Ovary (tissue), 9 donors: ENCODE results near the gene STARD7. TPM values are rescaled to one million over a fixed set of nuclear protein-coding genes. Genes with fewer than 3 reads are reported as not detected.
A peak's percentile ranks its signal among the peaks of the same experiment; 100 is the strongest.

ENCODE experiments used
- DNase-seq, 5 donors: peaks; one replicate each; pipeline ENCODE4 v3.0.0-alpha.2; 2019 to 2020
- H3K27ac ChIP-seq, 2 donors: fragments of 200-600 bp; one replicate each; pipeline versions ENCODE4 v1.5.1 to v1.8.0; 2019 to 2022
- H3K27me3 ChIP-seq: fragments of 200-600 bp; one replicate; pipeline ENCODE4 v1.8.0; 2022
- H3K36me3 ChIP-seq: fragments of 200-600 bp; sonication (generic); one replicate; pipeline ENCODE4 v1.5.1; 2019
- H3K4me1 ChIP-seq: one replicate; pipeline ENCODE4 v1.8.1; 2013; ENCODE audit warnings: mild to moderate bottlenecking, moderate library complexity; ENCODE audit not compliant: insufficient read depth
- H3K4me3 ChIP-seq: fragments of 200-600 bp; sonication (generic); one replicate; pipeline ENCODE4 v1.5.1; 2017
- H3K9me3 ChIP-seq, 2 donors: fragments of 200-600 bp in 1 of 2; sonication (generic) in 1 of 2; one replicate each; pipeline versions ENCODE4 v1.5.1 to v1.8.1; 2013 to 2019; ENCODE audit warnings: mild to moderate bottlenecking in 1 of 2, moderate library complexity in 1 of 2
- EP300 ChIP-seq: sonication (generic); formaldehyde crosslinking; IDR thresholded peaks from one replicate; pipeline ENCODE4 v1.6.1; 2017; ENCODE audit warnings: antibody characterized with exemption
- POLR2A ChIP-seq: fragments of 450-650 bp; IDR thresholded peaks from one replicate; pipeline ENCODE4 v1.6.1; 2017; ENCODE audit warnings: antibody characterized with exemption, mild to moderate bottlenecking, moderate library complexity
- WGBS, 3 donors: extraction: QIAGEN DNeasy Blood & Tissue Kit in 1 of 3; methylation state at CpG; one replicate each; pipeline versions ENCODE4 v1.1.5 to v1.1.7; 2013 to 2017; 5-methylcytosine and 5-hydroxymethylcytosine counted together
- intact Hi-C, 4 donors: fragments of 100-400 bp; cut with DNase I; formaldehyde crosslinking; loops; one replicate each; pipeline versions ENCODE4 v1.11.0 to v1.15.1; 2022 to 2023
- polyA plus RNA-seq, 2 donors: library from polyadenylated mRNA; stranded (reverse); fragments of 200-250 nt in 1 of 2; fragments of 350-450 nt in 1 of 2; fragmentation: Illumina TruSeq in 1 of 2; extraction: RNeasy Lipid Tissue Mini Kit (QIAGEN cat#74804) in 1 of 2; gene quantifications; one replicate each; pipeline ENCODE4 v1.2.3, GENCODE V29; 2013 to 2014
- total RNA-seq, 7 donors: library from RNA; depleted of rRNA in 2 of 7; stranded (reverse); fragments of >200 nt in 2 of 7; fragmentation: NEBNext Ultra II Directional in 3 of 7; extraction: Animal tissue kit (Norgen Biotek cat#: 25700) in 3 of 7; gene quantifications; one replicate each; pipeline versions ENCODE4 v1.1.0 to v1.2.4, GENCODE V29; 2016 to 2023
- TF ChIP-seq, protein P1 (sequence below), 3 donors: fragments of 450-650 bp in 2 of 3; fragments of 200-600 bp in 1 of 3; IDR thresholded peaks; one replicate each; pipeline versions ENCODE4 v1.5.1 to v1.8.0; 2016 to 2022; ENCODE audit warnings: antibody characterized with exemption in 3 of 3, mild to moderate bottlenecking in 1 of 3
- donor health status: DM: no; HTN: no; CAD: no; lungs with moderate emphysema.
- donor health status: DM: no; HTN: no; CAD: no.
- donor health status: Bipolar disorder and iron deficiency.
- donor health status: DM: yes; HTN: yes; CAD: no.
- donor health status: DM: no; HTN: no; CAD: no.
- donor health status: DM: yes; HTN: yes; CAD: no.

STARD7 gene
- total and polyA plus RNA-seq, 9 donors: 32.7 to 90.9 (median 73.8) TPM

GRCh38 chr2:96138179-96139145, 70.2 kb downstream of the STARD7 start, which contains the start of gene ASTL:
Gene ASTL (minus strand): TSS chr2:96138502. CDS start chr2:96138436, 66 bp downstream.
- intact Hi-C loops: loop anchor here in 3 of 4 donors (5.0 to 10.0 kb wide), 2 partner anchors 366 to 369 kb away; partner anchors contain the start of gene NEURL3 (in 3 of the 3)
- WGBS, 3 donors: 13 to 19% (median 19%) methylated on average over 17 of the region's 17 CpGs
- no peak within 1 kb of the TSS for H3K4me3 ChIP-seq

GRCh38 chr2:96137321-96138178, 71.1 kb downstream of the STARD7 start:
- no peaks in the 10 kb centered on the region for H3K36me3 ChIP-seq
- H3K9me3 ChIP-seq: no peaks in the 10 kb centered on the region
- TF ChIP-seq EP300: no peak
- TF ChIP-seq POLR2A: no peak
- TF ChIP-seq, protein P1, sequence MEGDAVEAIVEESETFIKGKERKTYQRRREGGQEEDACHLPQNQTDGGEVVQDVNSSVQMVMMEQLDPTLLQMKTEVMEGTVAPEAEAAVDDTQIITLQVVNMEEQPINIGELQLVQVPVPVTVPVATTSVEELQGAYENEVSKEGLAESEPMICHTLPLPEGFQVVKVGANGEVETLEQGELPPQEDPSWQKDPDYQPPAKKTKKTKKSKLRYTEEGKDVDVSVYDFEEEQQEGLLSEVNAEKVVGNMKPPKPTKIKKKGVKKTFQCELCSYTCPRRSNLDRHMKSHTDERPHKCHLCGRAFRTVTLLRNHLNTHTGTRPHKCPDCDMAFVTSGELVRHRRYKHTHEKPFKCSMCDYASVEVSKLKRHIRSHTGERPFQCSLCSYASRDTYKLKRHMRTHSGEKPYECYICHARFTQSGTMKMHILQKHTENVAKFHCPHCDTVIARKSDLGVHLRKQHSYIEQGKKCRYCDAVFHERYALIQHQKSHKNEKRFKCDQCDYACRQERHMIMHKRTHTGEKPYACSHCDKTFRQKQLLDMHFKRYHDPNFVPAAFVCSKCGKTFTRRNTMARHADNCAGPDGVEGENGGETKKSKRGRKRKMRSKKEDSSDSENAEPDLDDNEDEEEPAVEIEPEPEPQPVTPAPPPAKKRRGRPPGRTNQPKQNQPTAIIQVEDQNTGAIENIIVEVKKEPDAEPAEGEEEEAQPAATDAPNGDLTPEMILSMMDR (IDR thresholded peaks at IDR 0.05): no peak
- no peak for DNase-seq
- no peaks in the 10 kb centered on the region for H3K27me3 ChIP-seq
- no peak overlapping the region for H3K27ac ChIP-seq
- intact Hi-C loops: loop anchor here in 3 of 4 donors (5.0 to 10.0 kb wide), 2 partner anchors 367 to 370 kb away; partner anchors contain the start of gene NEURL3 (in 3 of the 3)
- no peak overlapping the region for H3K4me3 ChIP-seq
- no peaks in the 10 kb centered on the region for H3K4me1 ChIP-seq
- WGBS, 3 donors: 81 to 84% (median 83%) methylated on average over 15 of the region's 15 CpGs

More at GRCh38 chr2:96138179-96139145, 70.2 kb downstream of the STARD7 start, which contains the start of gene ASTL:
- Histone ChIP-seq H3K4me1 (no peaks in the 10 kb centered on the region), H3K36me3 (no peaks in the 10 kb centered on the region), H3K9me3 (no peaks in the 10 kb centered on the region), H3K27ac (no peak within 1 kb of the TSS), H3K27me3 (no peaks in the 10 kb centered on the region)
- TF ChIP-seq EP300 (no peak), POLR2A (no peak)
- TF ChIP-seq, protein P1 (IDR thresholded peaks at IDR 0.05): peak in 1 of 3 donors; percentile 12
- DNase-seq: peak in 1 of 5 donors; percentile 41

- TF ChIP-seq, protein P1 (IDR thresholded peaks at IDR 0.05): no peak
- no peak for TF ChIP-seq POLR2A
- no peak for TF ChIP-seq EP300
- WGBS, 3 donors: 75 to 78% (median 76%) methylated on average over 8 of the region's 8 CpGs
- no peak for DNase-seq
- no peaks in the 10 kb centered on the region for H3K4me1 ChIP-seq
- no peaks in the 10 kb centered on the region for H3K36me3 ChIP-seq
- no peaks in the 10 kb centered on the region for H3K9me3 ChIP-seq
- intact Hi-C loops: loop anchor here in 3 of 4 donors (5.0 to 10.0 kb wide), 2 partner anchors 369 to 371 kb away; partner anchors contain the start of gene NEURL3 (in 3 of the 3)
- H3K27me3 ChIP-seq: no peaks in the 10 kb centered on the region
- no peak overlapping the region for H3K27ac ChIP-seq
- H3K4me3 ChIP-seq: no peak overlapping the region
These were observed 72.4 kb downstream of the STARD7 start for GRCh38 chr2:96136129-96136720.
